Colonic mucosa (tissue), 4 donors: ENCODE data around the gene RAD51B. TPM values are rescaled to one million over a fixed set of nuclear protein-coding genes. Genes with fewer than 3 reads are reported as not detected.

Experiments
- DNase-seq: peaks from one replicate; pipeline ENCODE4 v3.0.0-alpha.2; 2020
- H3K27ac ChIP-seq: fragments of 200-600 bp; one replicate; pipeline ENCODE4 v1.8.0; 2021
- H3K27me3 ChIP-seq: fragments of 200-600 bp; one replicate; pipeline ENCODE4 v1.8.0; 2021
- H3K36me3 ChIP-seq: fragments of 200-600 bp; one replicate; pipeline ENCODE4 v1.8.0; 2021
- H3K4me1 ChIP-seq: fragments of 200-600 bp; one replicate; pipeline ENCODE4 v1.8.0; 2021; ENCODE audit warnings: mild to moderate bottlenecking
- H3K4me3 ChIP-seq: fragments of 200-600 bp; one replicate; pipeline ENCODE4 v1.8.0; 2021
- H3K9ac ChIP-seq, 2 donors: one replicate each; pipeline ENCODE4 v1.7.0; 2013; ENCODE audit warnings: control low read depth in 2 of 2, low read depth in 2 of 2, low read length in 2 of 2
- H3K9me3 ChIP-seq: fragments of 200-600 bp; one replicate; pipeline ENCODE4 v1.8.0; 2021
- CTCF ChIP-seq: fragments of 200-600 bp; IDR thresholded peaks from one replicate; pipeline ENCODE4 v1.8.0; 2022; ENCODE audit warnings: antibody characterized with exemption, mild to moderate bottlenecking
- intact Hi-C: fragments of 100-400 bp; cut with DNase I; formaldehyde crosslinking; loops from one replicate; pipeline ENCODE4 v1.14.1; 2022
- total RNA-seq, 2 donors: library from RNA; stranded (reverse); fragmentation: NEBNext Ultra II Directional in 1 of 2; extraction: Animal tissue kit (Norgen Biotek cat#: 25700) in 1 of 2; gene quantifications; one replicate each; pipeline ENCODE4 v1.2.1, GENCODE V29; 2021
- donor health status: healthy.
- donor health status: DM: no; HTN: no; CAD: no.
- donor health status: DM: no; HTN: no; CAD: no.

The RAD51B gene
- total RNA-seq, 2 donors from 2014 or later, result 12.7 to 22.0 TPM

GRCh38 chr14:68518761-68519670, 699.4 kb downstream of the RAD51B start:
- TF ChIP-seq CTCF, result no peak
- peaks cover 4% of the 10 kb centered on the region for H3K4me1 ChIP-seq
- H3K4me3 ChIP-seq, result no peak overlapping the region
- peak overlapping the region in 1 of 2 donors; percentile 14 for H3K9ac ChIP-seq
- no peak overlapping the region for H3K27ac ChIP-seq
- H3K36me3 ChIP-seq, result no peaks in the 10 kb centered on the region
- no peaks in the 10 kb centered on the region for H3K9me3 ChIP-seq
- DNase-seq, result no peak
- no peaks in the 10 kb centered on the region for H3K27me3 ChIP-seq
- intact Hi-C loops, result no loop called here

DNA sequence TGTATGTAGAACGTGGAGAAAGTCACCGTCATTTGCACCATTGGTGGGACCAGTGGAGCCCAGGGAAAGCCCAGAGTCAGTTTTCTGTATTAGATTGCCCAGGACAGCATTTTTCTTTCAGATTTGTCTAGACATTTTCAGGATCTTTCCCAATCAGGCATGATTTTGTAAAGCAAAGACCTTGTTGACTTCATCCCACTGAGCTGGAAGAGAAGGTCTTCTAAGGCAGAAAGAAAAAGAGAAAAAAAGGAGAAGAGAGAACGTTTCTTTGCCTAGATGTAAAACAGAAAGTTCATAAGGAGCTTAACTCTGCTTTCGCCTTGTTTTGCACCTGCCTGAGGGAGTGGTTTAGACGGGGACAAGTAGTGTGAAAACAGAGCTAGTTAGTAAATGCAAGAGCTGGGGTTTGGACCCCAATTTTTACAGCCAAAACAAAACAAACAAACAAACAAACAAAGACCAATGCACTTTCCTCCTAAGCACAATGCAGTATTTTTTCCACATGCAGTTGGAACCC, 700.1 kb downstream of the RAD51B start:
- DNase-seq, result no peak

GRCh38 chr14:68520637-68521556, 701.3 kb downstream of the RAD51B start:
- Histone ChIP-seq H3K9ac (peak overlapping the region in 1 of 2 donors; percentile 42), H3K27ac (peak overlapping the region; percentile 15), H3K9me3 (no peaks in the 10 kb centered on the region), H3K36me3 (no peaks in the 10 kb centered on the region), H3K27me3 (no peaks in the 10 kb centered on the region), H3K4me3 (no peak overlapping the region), H3K4me1 (peaks cover 4% of the 10 kb centered on the region)
- intact Hi-C loops, result loop anchor here (10.0 kb wide), 1 partner anchor 274 kb away; the partner anchor contains the start of gene ZFP36L1
- no peak for TF ChIP-seq CTCF
- no peak for DNase-seq

More for the DNA sequence above, 700.1 kb downstream of the RAD51B start:
- Histone ChIP-seq H3K9ac (peak overlapping the region in 1 of 2 donors; percentile 14), H3K27ac (no peak overlapping the region), H3K27me3 (no peaks in the 10 kb centered on the region), H3K9me3 (no peaks in the 10 kb centered on the region), H3K4me3 (no peak overlapping the region), H3K36me3 (no peaks in the 10 kb centered on the region), H3K4me1 (peaks cover 4% of the 10 kb centered on the region)
- no peak for TF ChIP-seq CTCF
- intact Hi-C loops, result loop anchor here (10.0 kb wide), 1 partner anchor 275 kb away; the partner anchor contains the start of gene ZFP36L1

DNA sequence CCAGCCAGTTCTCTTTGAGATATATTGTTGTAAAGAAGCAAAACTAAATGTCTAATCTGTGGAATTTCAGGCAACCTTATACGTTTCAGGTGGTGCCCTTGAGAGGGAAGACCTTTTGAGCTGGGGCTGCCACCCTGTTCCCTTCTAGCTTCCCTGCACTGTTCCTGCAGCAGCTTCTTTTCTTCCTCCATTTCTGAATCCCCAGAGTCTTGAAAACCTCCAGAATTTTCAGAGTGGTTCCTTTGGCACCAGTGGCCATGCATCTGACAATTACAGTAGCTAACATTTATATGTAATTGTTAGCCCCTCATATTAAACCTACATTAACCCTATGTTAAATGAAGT, 702.0 kb downstream of the RAD51B start:
- intact Hi-C loops, result loop anchor here (10.0 kb wide), 1 partner anchor 273 kb away; the partner anchor contains the start of gene ZFP36L1
- H3K4me3 ChIP-seq, result no peak overlapping the region
- no peak for DNase-seq
- H3K9ac ChIP-seq, result peak overlapping the region in 1 of 2 donors; percentile 42
- peaks cover 4% of the 10 kb centered on the region for H3K4me1 ChIP-seq
- no peaks in the 10 kb centered on the region for H3K36me3 ChIP-seq
- no peak overlapping the region for H3K27ac ChIP-seq
- H3K9me3 ChIP-seq, result no peaks in the 10 kb centered on the region
- no peaks in the 10 kb centered on the region for H3K27me3 ChIP-seq
- no peak for TF ChIP-seq CTCF

GRCh38 chr14:68521961-68522509, 702.5 kb downstream of the RAD51B start:
- no peaks in the 10 kb centered on the region for H3K27me3 ChIP-seq
- no peak overlapping the region for H3K4me3 ChIP-seq
- H3K4me1 ChIP-seq, result peaks cover 4% of the 10 kb centered on the region
- TF ChIP-seq CTCF, result no peak
- no peaks in the 10 kb centered on the region for H3K36me3 ChIP-seq
- no peaks in the 10 kb centered on the region for H3K9me3 ChIP-seq
- intact Hi-C loops, result loop anchor here (10.0 kb wide), 1 partner anchor 273 kb away; the partner anchor contains the start of gene ZFP36L1
- H3K9ac ChIP-seq, result peak overlapping the region in 1 of 2 donors; percentile 42
- no peak overlapping the region for H3K27ac ChIP-seq
- no peak for DNase-seq
